AG20443 (cell line): ENCODE data around the gene MRPL37.
"Not testable (repeated sequence)": the region's sequence is repeated elsewhere in the genome, so short reads cannot be mapped to it uniquely, and the experiment has no call there.

Experiments
- DNase-seq: peaks from one replicate; pipeline ENCODE4 v3.0.0; 2012; ENCODE audit warnings: low spot score, mixed read lengths

The MRPL37 gene

GRCh38 chr1:54220004-54220811 is 20.2 kb downstream of the MRPL37 start:
- DNase-seq, result peak; percentile 74

GRCh38 chr1:54221113-54221834 is 21.3 kb downstream of the MRPL37 start:
- no peak for DNase-seq

GRCh38 chr1:54221867-54222484 is 22.0 kb downstream of the MRPL37 start:
- DNase-seq, result no peak

GRCh38 chr1:54222711-54223110 is 22.7 kb downstream of the MRPL37 start:
- DNase-seq, result no peak

- no peak for DNase-seq
These were observed 23.7 kb downstream of the MRPL37 start for GRCh38 chr1:54223441-54224202.

- DNase-seq, result no peak
These were observed 24.3 kb downstream of the MRPL37 start for GRCh38 chr1:54224233-54224632.

GRCh38 chr1:54225378-54225777 is 25.4 kb downstream of the MRPL37 start:
- no peak for DNase-seq

GRCh38 chr1:54225986-54226559 is 26.1 kb downstream of the MRPL37 start:
- no peak for DNase-seq

- peak; percentile 81 for DNase-seq
These were observed 27.2 kb downstream of the MRPL37 start for GRCh38 chr1:54227091-54227602.

GRCh38 chr1:54227891-54228310 is 27.9 kb downstream of the MRPL37 start:
- no peak for DNase-seq

- DNase-seq, result no peak
These were observed 28.7 kb downstream of the MRPL37 start for GRCh38 chr1:54228638-54229079.

- DNase-seq, result peak; percentile 57
These were observed 29.4 kb downstream of the MRPL37 start for GRCh38 chr1:54229281-54229891.

GRCh38 chr1:54230507-54231339 is 30.8 kb downstream of the MRPL37 start:
- no peak for DNase-seq

GRCh38 chr1:54233196-54233595 is 33.2 kb downstream of the MRPL37 start:
- not testable (repeated sequence) for DNase-seq

- DNase-seq, result no peak
These were observed 34.3 kb downstream of the MRPL37 start for GRCh38 chr1:54234284-54234683.

- DNase-seq, result no peak
These were observed 37.6 kb downstream of the MRPL37 start for GRCh38 chr1:54237586-54237985.

- DNase-seq, result no peak
These were observed 38.5 kb downstream of the MRPL37 start for GRCh38 chr1:54238353-54239034.

- DNase-seq, result no peak
These were observed 39.0 kb downstream of the MRPL37 start for GRCh38 chr1:54239035-54239383.

- no peak for DNase-seq
These were observed 39.7 kb downstream of the MRPL37 start for GRCh38 chr1:54239631-54240031.
